MG63 (cell line): ENCODE results near the gene TSEN54. TPM values are rescaled to one million over a fixed set of nuclear protein-coding genes. Genes with fewer than 3 reads are reported as not detected.

Experiments
- DNase-seq: peaks from one replicate; pipeline ENCODE4 v3.0.0-alpha.2; 2020
- H3K27me3 ChIP-seq: fragments of 250-450 bp; sonication (Bioruptor Pico); 2 replicates; pipeline ENCODE4 v1.5.1; 2020; ENCODE audit warnings: mild to moderate bottlenecking, moderate library complexity
- H3K36me3 ChIP-seq: fragments of 250-450 bp; sonication (Bioruptor Pico); 2 replicates; pipeline ENCODE4 v1.5.1; 2020; ENCODE audit warnings: mild to moderate bottlenecking, moderate library complexity
- H3K4me3 ChIP-seq: fragments of 250-450 bp; sonication (Bioruptor Pico); 2 replicates; pipeline ENCODE4 v1.5.1; 2020; ENCODE audit warnings: mild to moderate bottlenecking, moderate library complexity
- H3K9me3 ChIP-seq: fragments of 250-450 bp; sonication (Bioruptor Pico); 2 replicates; pipeline ENCODE4 v1.5.1; 2020; ENCODE audit warnings: mild to moderate bottlenecking, moderate library complexity
- total RNA-seq: library from RNA; depleted of rRNA; stranded (reverse); fragments of >200 nt; shearing (Covaris generic); gene quantifications from 2 replicates; pipeline ENCODE4 v1.2.3, GENCODE V29; 2014; ENCODE audit warnings: low replicate concordance

Gene TSEN54
- total RNA-seq, 1 experiment from 2014 or later: 83.8 TPM

GRCh38 chr17:75499313-75500022 is 16.9 kb upstream of the TSEN54 start:
- DNase-seq: no peak

GRCh38 chr17:75500419-75501216 is 15.7 kb upstream of the TSEN54 start:
- H3K36me3 ChIP-seq: peaks cover 46% of the 10 kb centered on the region
- DNase-seq: no peak

More at GRCh38 chr17:75499313-75500022, 16.9 kb upstream of the TSEN54 start:
- H3K36me3 ChIP-seq: peaks cover 36% of the 10 kb centered on the region
- H3K9me3 ChIP-seq: no peaks in the 10 kb centered on the region
- no peaks in the 10 kb centered on the region for H3K27me3 ChIP-seq
- no peak overlapping the region for H3K4me3 ChIP-seq

GRCh38 chr17:75501378-75502071 is 14.8 kb upstream of the TSEN54 start:
- Histone ChIP-seq H3K27me3 (no peaks in the 10 kb centered on the region), H3K36me3 (peaks cover 50% of the 10 kb centered on the region)
- DNase-seq: no peak

More at GRCh38 chr17:75500419-75501216, 15.7 kb upstream of the TSEN54 start:
- Histone ChIP-seq H3K9me3 (no peaks in the 10 kb centered on the region), H3K27me3 (no peaks in the 10 kb centered on the region), H3K4me3 (no peak overlapping the region)

GRCh38 chr17:75502072-75502720 is 14.1 kb upstream of the TSEN54 start:
- H3K27me3 ChIP-seq: no peaks in the 10 kb centered on the region

More at GRCh38 chr17:75501378-75502071, 14.8 kb upstream of the TSEN54 start:
- Histone ChIP-seq H3K9me3 (no peaks in the 10 kb centered on the region), H3K4me3 (no peak overlapping the region)

GRCh38 chr17:75502721-75503329 is 13.5 kb upstream of the TSEN54 start:
- peaks cover 61% of the 10 kb centered on the region for H3K36me3 ChIP-seq
- no peak for DNase-seq
- H3K4me3 ChIP-seq: no peak overlapping the region
- H3K27me3 ChIP-seq: no peaks in the 10 kb centered on the region
- H3K9me3 ChIP-seq: no peaks in the 10 kb centered on the region

More at GRCh38 chr17:75502072-75502720, 14.1 kb upstream of the TSEN54 start:
- H3K36me3 ChIP-seq: peaks cover 55% of the 10 kb centered on the region
- H3K4me3 ChIP-seq: no peak overlapping the region
- H3K9me3 ChIP-seq: no peaks in the 10 kb centered on the region
- DNase-seq: no peak

GRCh38 chr17:75503337-75503950 is 12.9 kb upstream of the TSEN54 start:
- Histone ChIP-seq H3K27me3 (no peaks in the 10 kb centered on the region), H3K36me3 (peaks cover 63% of the 10 kb centered on the region), H3K4me3 (no peak overlapping the region), H3K9me3 (no peaks in the 10 kb centered on the region)
- no peak for DNase-seq

GRCh38 chr17:75503976-75504346 is 12.4 kb upstream of the TSEN54 start:
- Histone ChIP-seq H3K36me3 (peaks cover 63% of the 10 kb centered on the region), H3K27me3 (no peaks in the 10 kb centered on the region), H3K4me3 (no peak overlapping the region), H3K9me3 (no peaks in the 10 kb centered on the region)
- DNase-seq: no peak

- Histone ChIP-seq H3K9me3 (no peaks in the 10 kb centered on the region), H3K36me3 (peaks cover 69% of the 10 kb centered on the region), H3K4me3 (no peak overlapping the region), H3K27me3 (no peaks in the 10 kb centered on the region)
- DNase-seq: peak; percentile 37
Measured at GRCh38 chr17:75504347-75505151, 11.8 kb upstream of the TSEN54 start.

- Histone ChIP-seq H3K36me3 (peaks cover 67% of the 10 kb centered on the region), H3K9me3 (no peaks in the 10 kb centered on the region), H3K27me3 (no peaks in the 10 kb centered on the region), H3K4me3 (no peak overlapping the region)
- no peak for DNase-seq
Measured at GRCh38 chr17:75505152-75505409, 11.2 kb upstream of the TSEN54 start.

- DNase-seq: no peak
- H3K36me3 ChIP-seq: peaks cover 67% of the 10 kb centered on the region
- no peak overlapping the region for H3K4me3 ChIP-seq
Measured at GRCh38 chr17:75505640-75506039, 10.7 kb upstream of the TSEN54 start.

GRCh38 chr17:75506134-75506533 is 10.2 kb upstream of the TSEN54 start:
- Histone ChIP-seq H3K9me3 (no peaks in the 10 kb centered on the region), H3K36me3 (peaks cover 70% of the 10 kb centered on the region), H3K4me3 (no peak overlapping the region), H3K27me3 (no peaks in the 10 kb centered on the region)
- no peak for DNase-seq

More at GRCh38 chr17:75505640-75506039, 10.7 kb upstream of the TSEN54 start:
- Histone ChIP-seq H3K9me3 (no peaks in the 10 kb centered on the region), H3K27me3 (no peaks in the 10 kb centered on the region)

GRCh38 chr17:75506888-75507287 is 9.4 kb upstream of the TSEN54 start:
- DNase-seq: no peak
- Histone ChIP-seq H3K4me3 (no peak overlapping the region), H3K9me3 (no peaks in the 10 kb centered on the region), H3K27me3 (no peaks in the 10 kb centered on the region), H3K36me3 (peaks cover 71% of the 10 kb centered on the region)

- H3K36me3 ChIP-seq: peaks cover 80% of the 10 kb centered on the region
- H3K4me3 ChIP-seq: no peak overlapping the region
- DNase-seq: peak; percentile 30
- H3K9me3 ChIP-seq: no peaks in the 10 kb centered on the region
- H3K27me3 ChIP-seq: no peaks in the 10 kb centered on the region
Measured at GRCh38 chr17:75507733-75508719, 8.3 kb upstream of the TSEN54 start.

- no peaks in the 10 kb centered on the region for H3K9me3 ChIP-seq
- DNase-seq: no peak
- H3K36me3 ChIP-seq: peaks cover 82% of the 10 kb centered on the region
- H3K27me3 ChIP-seq: no peaks in the 10 kb centered on the region
- no peak overlapping the region for H3K4me3 ChIP-seq
Measured at GRCh38 chr17:75508931-75509361, 7.4 kb upstream of the TSEN54 start.
